ENCODE data around the gene PGD.

GRCh38 chr1:10407201-10407600 lies 8.3 kb downstream of the PGD start:
- TF ChIP-seq CTCF (IDR thresholded peaks at IDR 0.05) (no peak), EZH2 (IDR thresholded peaks at IDR 0.05) (no peak)
